AG04450 (cell line): ENCODE data around the gene HEMK1. TPM values are rescaled to one million over a fixed set of nuclear protein-coding genes. Genes with fewer than 3 reads are reported as not detected.

Source experiments
- CTCF ChIA-PET: fragments of 300-600, 350-600 bp; formaldehyde crosslinking; extraction: SDS; loops from one replicate; lab custom pipeline; 2022; ENCODE audit warnings: antibody characterized with exemption, inconsistent platforms; lab: Charles Lee
- POLR2A ChIA-PET: fragments of 350-600 bp; formaldehyde crosslinking; extraction: SDS; loops from one replicate; lab custom pipeline; 2021; ENCODE audit warnings: antibody characterized with exemption, inconsistent platforms; lab: Yijun Ruan, JAX
- DNase-seq: peaks from one replicate; pipeline ENCODE4 v3.0.0-alpha.2; 2011; ENCODE audit warnings: low read depth, low spot score
- H3K27ac ChIP-seq: one replicate; pipeline ENCODE4 v1.5.1; 2012; ENCODE audit warnings: low read depth, low read length, control low read depth
- H3K27me3 ChIP-seq: one replicate; pipeline ENCODE4 v1.6.0; 2012; ENCODE audit warnings: low read length; ENCODE audit not compliant: control insufficient read depth, insufficient read depth
- H3K4me3 ChIP-seq: 2 replicates; pipeline ENCODE4 v1.5.1; 2011; ENCODE audit warnings: mild to moderate bottlenecking, low read depth, low read length, control low read depth
- H3K9me3 ChIP-seq: 2 replicates; pipeline ENCODE4 v1.5.1; 2012; ENCODE audit warnings: low read length; ENCODE audit not compliant: control insufficient read depth, insufficient read depth
- polyA plus RNA-seq: library from polyadenylated mRNA; depleted of rRNA; stranded (reverse); fragments of >200 nt; gene quantifications from 2 replicates; pipeline ENCODE4 v1.2.3, GENCODE V29; 2011; rRNA removed
- TF ChIP-seq, protein P1 (sequence below): IDR thresholded peaks from 2 replicates; pipeline ENCODE4 v1.5.1; 2011; ENCODE audit warnings: low read depth, low read length, control low read depth, inconsistent platforms

HEMK1 gene
- polyA plus RNA-seq, 1 experiment = 12.1 TPM

- POLR2A ChIA-PET = no interaction called here
- Histone ChIP-seq H3K9me3 (no peaks in the 10 kb centered on the region), H3K27ac (no peak overlapping the region), H3K27me3 (no peaks in the 10 kb centered on the region), H3K4me3 (no peak overlapping the region)
- CTCF ChIA-PET = no interaction called here
- DNase-seq = no peak
- TF ChIP-seq, protein P1, sequence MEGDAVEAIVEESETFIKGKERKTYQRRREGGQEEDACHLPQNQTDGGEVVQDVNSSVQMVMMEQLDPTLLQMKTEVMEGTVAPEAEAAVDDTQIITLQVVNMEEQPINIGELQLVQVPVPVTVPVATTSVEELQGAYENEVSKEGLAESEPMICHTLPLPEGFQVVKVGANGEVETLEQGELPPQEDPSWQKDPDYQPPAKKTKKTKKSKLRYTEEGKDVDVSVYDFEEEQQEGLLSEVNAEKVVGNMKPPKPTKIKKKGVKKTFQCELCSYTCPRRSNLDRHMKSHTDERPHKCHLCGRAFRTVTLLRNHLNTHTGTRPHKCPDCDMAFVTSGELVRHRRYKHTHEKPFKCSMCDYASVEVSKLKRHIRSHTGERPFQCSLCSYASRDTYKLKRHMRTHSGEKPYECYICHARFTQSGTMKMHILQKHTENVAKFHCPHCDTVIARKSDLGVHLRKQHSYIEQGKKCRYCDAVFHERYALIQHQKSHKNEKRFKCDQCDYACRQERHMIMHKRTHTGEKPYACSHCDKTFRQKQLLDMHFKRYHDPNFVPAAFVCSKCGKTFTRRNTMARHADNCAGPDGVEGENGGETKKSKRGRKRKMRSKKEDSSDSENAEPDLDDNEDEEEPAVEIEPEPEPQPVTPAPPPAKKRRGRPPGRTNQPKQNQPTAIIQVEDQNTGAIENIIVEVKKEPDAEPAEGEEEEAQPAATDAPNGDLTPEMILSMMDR = no peak
Measured at GRCh38 chr3:50642382-50642781, 73.1 kb downstream of the HEMK1 start.

DNA sequence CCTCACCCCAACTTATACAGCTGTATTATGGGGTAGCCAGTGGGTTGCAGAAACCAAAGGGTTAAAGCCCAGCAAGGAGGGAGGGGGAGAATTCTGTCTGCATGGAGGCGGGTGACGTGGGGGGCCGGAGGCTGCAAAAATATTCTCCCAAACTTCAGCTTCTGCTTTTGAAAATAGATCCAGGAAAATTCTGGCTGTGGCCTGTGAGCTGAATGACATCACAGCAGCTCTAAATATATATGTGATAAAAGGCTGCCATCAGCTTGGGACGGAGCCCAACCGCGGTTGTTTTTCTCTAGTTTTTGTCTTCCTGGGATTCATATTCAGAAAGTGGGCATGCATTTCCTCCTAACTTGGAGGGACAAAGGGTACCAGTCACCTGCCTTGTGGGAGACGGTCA is 75.2 kb downstream of the HEMK1 start:
- TF ChIP-seq, protein P1 = no peak
- ChIA-PET CTCF (no interaction called here), POLR2A (no interaction called here)
- no peak overlapping the region for H3K27ac ChIP-seq
- no peak overlapping the region for H3K4me3 ChIP-seq
- H3K9me3 ChIP-seq = no peaks in the 10 kb centered on the region
- DNase-seq = no peak
- H3K27me3 ChIP-seq = no peaks in the 10 kb centered on the region

DNA sequence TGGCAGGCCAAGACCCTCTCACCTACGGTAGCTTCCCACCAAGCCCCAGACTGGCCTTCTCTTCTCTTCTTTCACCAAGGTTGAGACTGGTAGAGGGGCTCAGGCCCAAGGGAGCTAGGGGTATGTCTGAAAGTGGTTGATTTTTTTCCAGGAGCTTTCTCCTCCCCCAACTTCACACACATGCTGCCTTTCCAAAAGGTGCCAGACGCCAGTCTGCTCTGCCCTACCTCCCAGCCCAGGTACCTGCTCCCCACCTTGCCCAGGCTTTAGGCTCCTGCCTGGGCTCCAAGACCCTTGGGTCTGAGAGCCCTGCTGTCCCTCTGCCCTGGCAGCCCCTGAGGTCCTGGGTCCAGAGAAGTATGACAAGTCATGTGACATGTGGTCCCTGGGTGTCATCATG is 76.1 kb downstream of the HEMK1 start:
- no peak for DNase-seq
- no peak overlapping the region for H3K27ac ChIP-seq
- TF ChIP-seq, protein P1 = no peak
- no peaks in the 10 kb centered on the region for H3K9me3 ChIP-seq
- H3K27me3 ChIP-seq = no peaks in the 10 kb centered on the region
- no peak overlapping the region for H3K4me3 ChIP-seq
- ChIA-PET POLR2A (interaction anchor here (0.6 kb wide), 1 partner anchor 10 kb away, joined by 3 read pairs; no protein-coding TSS in a partner anchor), CTCF (interaction anchor here (1.1 kb wide), 1 partner anchor 455 kb away, joined by 3 read pairs; no protein-coding TSS in a partner anchor)

Other genes with a start within 250 kb of the HEMK1 start
- 46.6 and 59.7 TPM in 2 replicates for gene HYAL2, start 246.8 kb upstream of the HEMK1 start, polyA plus RNA-seq
- 25.3 and 28.1 TPM in 2 replicates for gene TUSC2, start 241.3 kb upstream of the HEMK1 start, polyA plus RNA-seq
- 25.1 and 26.5 TPM in 2 replicates for gene RASSF1, start 228.7 kb upstream of the HEMK1 start, polyA plus RNA-seq
- gene ZMYND10, start 223.8 kb upstream of the HEMK1 start, polyA plus RNA-seq = 0.87 and 1.1 TPM in 2 replicates
- 25.6 and 30.2 TPM in 2 replicates for gene NPRL2, start 218.7 kb upstream of the HEMK1 start, polyA plus RNA-seq
- 14.5 and 19.7 TPM in 2 replicates for gene CYB561D2, start 218.7 kb upstream of the HEMK1 start, polyA plus RNA-seq
- gene TMEM115, start 210.0 kb upstream of the HEMK1 start, polyA plus RNA-seq = 26.6 and 38.1 TPM in 2 replicates
- gene CACNA2D2, start 65.9 kb upstream of the HEMK1 start, polyA plus RNA-seq = 0.09 TPM in 2 replicates
- gene C3orf18, start 1.8 kb upstream of the HEMK1 start, polyA plus RNA-seq = 10.0 and 11.7 TPM in 2 replicates
- 2.4 and 4.1 TPM in 2 replicates for gene CISH, start 42.3 kb downstream of the HEMK1 start, polyA plus RNA-seq
- gene MAPKAPK3, start 47.6 kb downstream of the HEMK1 start, polyA plus RNA-seq = 35.7 and 42.3 TPM in 2 replicates
- 0.07 and 0.10 TPM in 2 replicates for gene DOCK3, start 105.4 kb downstream of the HEMK1 start, polyA plus RNA-seq